ENCODE data around the gene GPC5. TPM values are rescaled to one million over a fixed set of nuclear protein-coding genes. Genes with fewer than 3 reads are reported as not detected.

The GPC5 gene
- total and polyA plus RNA-seq, 9 donors: 0.10 to 1.5 (median 0.38) TPM

- Histone ChIP-seq H3K27ac (no peak overlapping the region), H3K4me3 (no peak overlapping the region), H3K4me1 (ENCODE audit: insufficient read depth) (no peaks in the 10 kb centered on the region), H3K27me3 (no peaks in the 10 kb centered on the region), H3K36me3 (no peaks in the 10 kb centered on the region), H3K9me3 (no peaks in the 10 kb centered on the region)
- no peak for DNase-seq
- intact Hi-C loops (cut with DNase I): no loop called here
- 74 to 93% (median 90%) methylated on average over 4 to 5 of the region's 5 CpGs for WGBS, 3 donors
- no peak for TF ChIP-seq POLR2A (IDR thresholded peaks at IDR 0.05)
- TF ChIP-seq, protein P1, sequence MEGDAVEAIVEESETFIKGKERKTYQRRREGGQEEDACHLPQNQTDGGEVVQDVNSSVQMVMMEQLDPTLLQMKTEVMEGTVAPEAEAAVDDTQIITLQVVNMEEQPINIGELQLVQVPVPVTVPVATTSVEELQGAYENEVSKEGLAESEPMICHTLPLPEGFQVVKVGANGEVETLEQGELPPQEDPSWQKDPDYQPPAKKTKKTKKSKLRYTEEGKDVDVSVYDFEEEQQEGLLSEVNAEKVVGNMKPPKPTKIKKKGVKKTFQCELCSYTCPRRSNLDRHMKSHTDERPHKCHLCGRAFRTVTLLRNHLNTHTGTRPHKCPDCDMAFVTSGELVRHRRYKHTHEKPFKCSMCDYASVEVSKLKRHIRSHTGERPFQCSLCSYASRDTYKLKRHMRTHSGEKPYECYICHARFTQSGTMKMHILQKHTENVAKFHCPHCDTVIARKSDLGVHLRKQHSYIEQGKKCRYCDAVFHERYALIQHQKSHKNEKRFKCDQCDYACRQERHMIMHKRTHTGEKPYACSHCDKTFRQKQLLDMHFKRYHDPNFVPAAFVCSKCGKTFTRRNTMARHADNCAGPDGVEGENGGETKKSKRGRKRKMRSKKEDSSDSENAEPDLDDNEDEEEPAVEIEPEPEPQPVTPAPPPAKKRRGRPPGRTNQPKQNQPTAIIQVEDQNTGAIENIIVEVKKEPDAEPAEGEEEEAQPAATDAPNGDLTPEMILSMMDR (IDR thresholded peaks at IDR 0.05): no peak
- TF ChIP-seq EP300 (IDR thresholded peaks at IDR 0.05): no peak
These were observed 173.3 kb downstream of the GPC5 start for GRCh38 chr13:91571681-91572080.

DNA sequence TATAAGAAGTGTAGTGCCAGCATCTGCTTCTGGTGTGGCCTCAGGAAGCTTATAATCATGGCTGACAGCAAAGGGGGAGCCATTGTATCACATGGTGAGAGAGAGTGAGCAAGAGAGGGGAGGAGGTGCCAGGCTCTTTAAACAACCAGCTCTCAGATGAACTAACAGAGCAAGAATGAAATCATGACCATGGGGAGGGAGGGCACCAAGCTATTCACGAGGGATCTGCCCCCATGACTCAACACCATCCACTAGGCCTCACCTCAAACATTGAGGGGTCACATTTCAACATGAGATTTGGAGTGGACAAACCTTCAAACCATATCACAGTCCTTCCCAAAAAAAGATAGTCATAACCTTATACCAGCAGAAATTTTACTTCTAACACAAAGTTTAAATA is 174.0 kb downstream of the GPC5 start:
- no peak for DNase-seq
- Histone ChIP-seq H3K27ac (no peak overlapping the region), H3K4me3 (no peak overlapping the region), H3K4me1 (ENCODE audit: insufficient read depth) (no peaks in the 10 kb centered on the region), H3K27me3 (no peaks in the 10 kb centered on the region), H3K36me3 (no peaks in the 10 kb centered on the region), H3K9me3 (no peaks in the 10 kb centered on the region)
- TF ChIP-seq EP300 (IDR thresholded peaks at IDR 0.05) (no peak), POLR2A (IDR thresholded peaks at IDR 0.05) (no peak)
- WGBS, 3 donors: 48 to 96% (median 70%) methylated on average over 1 of the region's 1 CpG
- intact Hi-C loops (cut with DNase I): no loop called here

GRCh38 chr13:91572944-91573598 is 174.7 kb downstream of the GPC5 start:
- intact Hi-C loops (cut with DNase I): no loop called here
- DNase-seq: no peak
- H3K4me3 ChIP-seq: no peak overlapping the region
- 86 to 89% (median 87%) methylated on average over 9 of the region's 9 CpGs for WGBS, 3 donors
- H3K27ac ChIP-seq: no peak overlapping the region
- H3K9me3 ChIP-seq: no peaks in the 10 kb centered on the region
- TF ChIP-seq EP300 (IDR thresholded peaks at IDR 0.05) (no peak), POLR2A (IDR thresholded peaks at IDR 0.05) (no peak)
- TF ChIP-seq, protein P1 (IDR thresholded peaks at IDR 0.05): no peak
- H3K27me3 ChIP-seq: no peaks in the 10 kb centered on the region
- H3K4me1 ChIP-seq (ENCODE audit: insufficient read depth): no peaks in the 10 kb centered on the region
- no peaks in the 10 kb centered on the region for H3K36me3 ChIP-seq

- WGBS, 3 donors: 0 to 17% (median 5%) methylated on average over 1 of the region's 1 CpG
- no peak overlapping the region for H3K27ac ChIP-seq
- no peak overlapping the region for H3K4me3 ChIP-seq
- TF ChIP-seq, protein P1 (IDR thresholded peaks at IDR 0.05): no peak
- TF ChIP-seq POLR2A (IDR thresholded peaks at IDR 0.05) (no peak), EP300 (IDR thresholded peaks at IDR 0.05) (no peak)
- no peaks in the 10 kb centered on the region for H3K4me1 ChIP-seq (ENCODE audit: insufficient read depth)
- no peaks in the 10 kb centered on the region for H3K36me3 ChIP-seq
- H3K27me3 ChIP-seq: no peaks in the 10 kb centered on the region
- intact Hi-C loops (cut with DNase I): no loop called here
- DNase-seq: no peak
- no peaks in the 10 kb centered on the region for H3K9me3 ChIP-seq
These were observed 176.3 kb downstream of the GPC5 start for GRCh38 chr13:91574766-91575165.

- DNase-seq: no peak
- TF ChIP-seq POLR2A (IDR thresholded peaks at IDR 0.05) (no peak), EP300 (IDR thresholded peaks at IDR 0.05) (no peak)
- TF ChIP-seq, protein P1 (IDR thresholded peaks at IDR 0.05): no peak
- Histone ChIP-seq H3K4me1 (ENCODE audit: insufficient read depth) (no peaks in the 10 kb centered on the region), H3K9me3 (no peaks in the 10 kb centered on the region), H3K27me3 (no peaks in the 10 kb centered on the region), H3K27ac (no peak overlapping the region), H3K36me3 (no peaks in the 10 kb centered on the region), H3K4me3 (no peak overlapping the region)
- 73 to 86% (median 74%) methylated on average over 2 of the region's 2 CpGs for WGBS, 3 donors
- intact Hi-C loops (cut with DNase I): no loop called here
These were observed 178.2 kb downstream of the GPC5 start for GRCh38 chr13:91576590-91576989.

All from ovary (tissue), 9 donors.